ENCODE data around the gene SDCCAG8. TPM values are rescaled to one million over a fixed set of nuclear protein-coding genes. Genes with fewer than 3 reads are reported as not detected.

SDCCAG8 gene
- polyA plus RNA-seq, 3 donors = 33.2 to 34.4 (median 33.4) TPM

GRCh38 chr1:243415663-243416408, 160.0 kb downstream of the SDCCAG8 start:
- Histone ChIP-seq H2AFZ (ENCODE audit: insufficient read depth, low read depth, low read length, poor library complexity, severe bottlenecking) (no peak overlapping the region), H3K4me3 (replicated peaks in 1 of 3; ENCODE audit: low read depth in 2 of 3, low read length in 3 of 3) (no peak overlapping the region), H3K27ac (ENCODE audit: low read depth in 1 of 2, low read length in 2 of 2) (no peak overlapping the region), H3K79me2 (ENCODE audit: insufficient read depth, low read length) (no peaks in the 10 kb centered on the region), H3K4me1 (ENCODE audit: control insufficient read depth in 1 of 2, insufficient read depth in 2 of 2, low read length in 2 of 2) (peaks cover 10 to 13% of the 10 kb centered on the region in 2 donors), H3K4me2 (replicated peaks; ENCODE audit: extremely low read depth, low read length, poor library complexity, severe bottlenecking) (no peak overlapping the region), H3K27me3 (ENCODE audit: control insufficient read depth in 2 of 2, insufficient read depth in 2 of 2, low read length in 2 of 2) (no peaks in the 10 kb centered on the region), H4K20me1 (ENCODE audit: insufficient read depth, low read length) (no peaks in the 10 kb centered on the region), H3K9me3 (replicated peaks in 1 of 2; ENCODE audit: control insufficient read depth in 1 of 2, insufficient read depth in 1 of 2, low read length in 2 of 2) (no peaks in the 10 kb centered on the region), H3K36me3 (replicated peaks in 1 of 2; ENCODE audit: control insufficient read depth in 1 of 2, insufficient read depth in 2 of 2, low read length in 2 of 2) (peaks cover 4 to 23% of the 10 kb centered on the region in 2 donors), H3K9ac (ENCODE audit: insufficient read depth, low read length, poor library complexity, severe bottlenecking) (no peak overlapping the region)
- WGBS (ENCODE audit: insufficient coverage) = 100% methylated on average over 6 of the region's 9 CpGs
- Mint-ChIP-seq H3K27me3 (ENCODE audit: low read depth in 3 of 3) (no peaks in the 10 kb centered on the region), H3K4me1 (peaks cover 11% of the 10 kb centered on the region), H3K27ac (peak overlapping the region in 2 of 7 donors; percentile 20 to 35), H3K9me3 (no peaks in the 10 kb centered on the region), H3K36me3 (peaks cover 25 to 30% of the 10 kb centered on the region in 2 donors), H3K4me3 (no peak overlapping the region)
- no peak for TF ChIP-seq CTCF (IDR thresholded peaks at IDR 0.05)
- no peak for DNase-seq
- intact Hi-C loops (cut with micrococcal nuclease) = no loop called here

- Histone ChIP-seq H3K4me2 (replicated peaks; ENCODE audit: extremely low read depth, low read length, poor library complexity, severe bottlenecking) (no peak overlapping the region), H3K4me1 (ENCODE audit: control insufficient read depth in 1 of 2, insufficient read depth in 2 of 2, low read length in 2 of 2) (peaks cover 17 to 20% of the 10 kb centered on the region in 2 donors), H3K79me2 (ENCODE audit: insufficient read depth, low read length) (no peaks in the 10 kb centered on the region), H3K36me3 (replicated peaks in 1 of 2; ENCODE audit: control insufficient read depth in 1 of 2, insufficient read depth in 2 of 2, low read length in 2 of 2) (peaks cover 4 to 23% of the 10 kb centered on the region in 2 donors), H4K20me1 (ENCODE audit: insufficient read depth, low read length) (no peaks in the 10 kb centered on the region), H3K9ac (ENCODE audit: insufficient read depth, low read length, poor library complexity, severe bottlenecking) (no peak overlapping the region), H2AFZ (ENCODE audit: insufficient read depth, low read depth, low read length, poor library complexity, severe bottlenecking) (no peak overlapping the region), H3K27me3 (ENCODE audit: control insufficient read depth in 2 of 2, insufficient read depth in 2 of 2, low read length in 2 of 2) (no peaks in the 10 kb centered on the region), H3K27ac (ENCODE audit: low read depth in 1 of 2, low read length in 2 of 2) (no peak overlapping the region), H3K4me3 (replicated peaks in 1 of 3; ENCODE audit: low read depth in 2 of 3, low read length in 3 of 3) (no peak overlapping the region), H3K9me3 (replicated peaks in 1 of 2; ENCODE audit: control insufficient read depth in 1 of 2, insufficient read depth in 1 of 2, low read length in 2 of 2) (no peaks in the 10 kb centered on the region)
- no peak for TF ChIP-seq CTCF (IDR thresholded peaks at IDR 0.05)
- peaks cover 16% of the 10 kb centered on the region for H3K4me1 Mint-ChIP-seq
- H3K27ac Mint-ChIP-seq = no peak overlapping the region
- no peaks in the 10 kb centered on the region for H3K27me3 Mint-ChIP-seq (ENCODE audit: low read depth in 3 of 3)
- peaks cover 25 to 30% of the 10 kb centered on the region in 2 donors for H3K36me3 Mint-ChIP-seq
- intact Hi-C loops (cut with micrococcal nuclease) = no loop called here
- no peak overlapping the region for H3K4me3 Mint-ChIP-seq
- DNase-seq = no peak
- H3K9me3 Mint-ChIP-seq = no peaks in the 10 kb centered on the region
These were observed 160.7 kb downstream of the SDCCAG8 start for GRCh38 chr1:243416495-243416894.

Data from CD14-positive monocyte (primary cell).